ENCODE data around the gene LRRK2. TPM values are rescaled to one million over a fixed set of nuclear protein-coding genes. Genes with fewer than 3 reads are reported as not detected.

LRRK2 gene
- total and polyA plus RNA-seq, 2 donors from 2014 or later, result 8.6 to 110 TPM

- Histone ChIP-seq H3K36me3 (ENCODE audit: control insufficient read depth in 2 of 3, insufficient read depth in 3 of 3, low read length in 3 of 3) (peaks cover 0 to 12% (median 8%) of the 10 kb centered on the region in 3 donors), H3K9me3 (ENCODE audit: control insufficient read depth in 2 of 3, insufficient read depth in 1 of 3, low read length in 3 of 3) (peaks cover 0 to 3% (median 0%) of the 10 kb centered on the region in 3 donors), H3K4me1 (ENCODE audit: control insufficient read depth in 2 of 3, insufficient read depth in 2 of 3, low read depth in 1 of 3, low read length in 3 of 3) (no peaks in the 10 kb centered on the region), H3K27me3 (ENCODE audit: control insufficient read depth, insufficient read depth, low read length) (no peaks in the 10 kb centered on the region), H3K27ac (ENCODE audit: low read depth in 2 of 2, low read length in 2 of 2) (no peak overlapping the region), H3K4me3 (ENCODE audit: low read length in 3 of 3) (no peak overlapping the region), H3K9ac (ENCODE audit: low read length in 3 of 3) (no peak overlapping the region)
- FAIRE-seq, result no peak
- no peak for TF ChIP-seq CTCF (IDR thresholded peaks at IDR 0.05; ENCODE audit: borderline replicate concordance, extremely low read depth, insufficient read depth)
- intact Hi-C loops (cut with DNase I), result no loop called here
- DNase-seq, result no peak
Observed at GRCh38 chr12:40263616-40264409, 39.0 kb downstream of the LRRK2 start.

GRCh38 chr12:40271981-40272664 is 47.3 kb downstream of the LRRK2 start:
- Histone ChIP-seq H3K27ac (ENCODE audit: low read depth in 2 of 2, low read length in 2 of 2) (no peak overlapping the region), H3K4me3 (ENCODE audit: low read length in 3 of 3) (no peak overlapping the region), H3K4me1 (ENCODE audit: control insufficient read depth in 2 of 3, insufficient read depth in 2 of 3, low read depth in 1 of 3, low read length in 3 of 3) (no peaks in the 10 kb centered on the region), H3K9me3 (ENCODE audit: control insufficient read depth in 2 of 3, insufficient read depth in 1 of 3, low read length in 3 of 3) (no peaks in the 10 kb centered on the region), H3K27me3 (ENCODE audit: control insufficient read depth, insufficient read depth, low read length) (no peaks in the 10 kb centered on the region), H3K36me3 (ENCODE audit: control insufficient read depth in 2 of 3, insufficient read depth in 3 of 3, low read length in 3 of 3) (peaks cover 0 to 2% (median 0%) of the 10 kb centered on the region in 3 donors), H3K9ac (ENCODE audit: low read length in 3 of 3) (no peak overlapping the region)
- FAIRE-seq, result no peak
- DNase-seq, result no peak
- TF ChIP-seq CTCF (IDR thresholded peaks at IDR 0.05; ENCODE audit: borderline replicate concordance, extremely low read depth, insufficient read depth), result no peak
- intact Hi-C loops (cut with DNase I), result no loop called here

GRCh38 chr12:40281791-40282364 is 57.1 kb downstream of the LRRK2 start:
- no peak overlapping the region for H3K9ac ChIP-seq (ENCODE audit: low read length in 3 of 3)
- no peaks in the 10 kb centered on the region for H3K4me1 ChIP-seq (ENCODE audit: control insufficient read depth in 2 of 3, insufficient read depth in 2 of 3, low read depth in 1 of 3, low read length in 3 of 3)
- no peak for FAIRE-seq
- H3K9me3 ChIP-seq (ENCODE audit: control insufficient read depth in 2 of 3, insufficient read depth in 1 of 3, low read length in 3 of 3), result no peaks in the 10 kb centered on the region
- no peak for DNase-seq
- H3K27ac ChIP-seq (ENCODE audit: low read depth in 2 of 2, low read length in 2 of 2), result no peak overlapping the region
- peaks cover 0 to 17% (median 4%) of the 10 kb centered on the region in 3 donors for H3K36me3 ChIP-seq (ENCODE audit: control insufficient read depth in 2 of 3, insufficient read depth in 3 of 3, low read length in 3 of 3)
- intact Hi-C loops (cut with DNase I), result no loop called here
- no peaks in the 10 kb centered on the region for H3K27me3 ChIP-seq (ENCODE audit: control insufficient read depth, insufficient read depth, low read length)
- H3K4me3 ChIP-seq (ENCODE audit: low read length in 3 of 3), result no peak overlapping the region
- TF ChIP-seq CTCF (IDR thresholded peaks at IDR 0.05; ENCODE audit: borderline replicate concordance, extremely low read depth, insufficient read depth), result no peak
